Measurements from ENCODE around the gene IQSEC3.

DNA sequence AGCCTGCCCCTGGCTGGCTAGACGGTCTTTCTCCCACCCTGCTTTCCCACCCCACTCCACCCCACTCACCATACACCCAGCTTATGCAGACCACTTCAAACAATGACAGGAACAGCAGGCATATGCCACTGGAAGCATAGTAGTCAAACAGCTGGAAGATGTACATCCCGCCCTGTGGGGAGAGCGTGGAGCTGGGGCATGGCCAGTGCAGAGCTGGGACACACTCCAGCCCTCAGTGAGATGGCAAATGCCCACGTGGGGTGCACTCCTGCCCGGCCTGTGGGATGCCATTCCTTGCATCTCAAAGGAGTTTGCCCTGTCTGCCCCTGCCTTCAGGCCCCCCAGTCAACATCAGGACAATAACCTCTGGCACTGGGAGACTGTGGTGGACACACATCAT lies 128.6 kb downstream of the IQSEC3 start:
- no peak for TF ChIP-seq SP1 (CRISPR knock-in tag; conservative IDR thresholded peaks at IDR 0.05)
- TF ChIP-seq CTCF (IDR thresholded peaks at IDR 0.05), result no peak
- TF ChIP-seq JUN (CRISPR knock-in tag; IDR thresholded peaks at IDR 0.05), result no peak
- no peak for TF ChIP-seq ATF2 (CRISPR knock-in tag; IDR thresholded peaks at IDR 0.05; ENCODE audit: borderline replicate concordance, low read depth)
